Stomach (tissue), 9 donors: ENCODE results near the gene DES. TPM values are rescaled to one million over a fixed set of nuclear protein-coding genes. Genes with fewer than 3 reads are reported as not detected.

ENCODE experiments used
- DNase-seq, 2 donors: peaks; one replicate each; pipeline versions ENCODE4 v3.0.0 to v3.0.0-alpha.2; 2013 to 2019
- H3K27ac ChIP-seq, 5 donors: fragments of 200-600 bp in 4 of 5; sonication (generic) in 4 of 5; one replicate each; pipeline ENCODE4 v1.5.1; 2013 to 2019; ENCODE audit warnings: mild to moderate bottlenecking in 1 of 5, moderate library complexity in 1 of 5
- H3K27me3 ChIP-seq, 3 donors: fragments of 200-600 bp; sonication (generic); one replicate each; pipeline ENCODE4 v1.5.1; 2017 to 2019; ENCODE audit warnings: mixed run types in 1 of 3
- H3K36me3 ChIP-seq, 4 donors: fragments of 200-600 bp; sonication (generic); 1 replicate in 3 of 4; 2 replicates in 1 of 4; pipeline ENCODE4 v1.5.1; 2016 to 2019
- H3K4me1 ChIP-seq, 4 donors: fragments of 200-600 bp; sonication (generic); one replicate each; pipeline ENCODE4 v1.5.1; 2016 to 2019
- H3K4me3 ChIP-seq, 4 donors: fragments of 200-600 bp; sonication (generic) in 3 of 4; one replicate each; pipeline ENCODE4 v1.5.1; 2016 to 2019; ENCODE audit warnings: mild to moderate bottlenecking in 1 of 4
- H3K9me3 ChIP-seq, 4 donors: fragments of 200-600 bp; sonication (generic); one replicate each; pipeline ENCODE4 v1.5.1; 2016 to 2019
- CTCF ChIP-seq, 7 experiments: fragments of 450-650 bp in 4 of 7; fragments of 200-600 bp in 3 of 7; sonication (generic) in 3 of 7; IDR thresholded peaks; one replicate each; pipeline ENCODE4 v1.5.1; 2016 to 2019; ENCODE audit warnings: antibody characterized with exemption in 7 of 7, control low read depth in 2 of 7, mild to moderate bottlenecking in 1 of 7
- EP300 ChIP-seq: sonication (generic); formaldehyde crosslinking; IDR thresholded peaks from one replicate; pipeline ENCODE4 v1.6.1; 2017; ENCODE audit warnings: antibody characterized with exemption
- POLR2A ChIP-seq, 4 donors: fragments of 450-650 bp; IDR thresholded peaks; one replicate each; pipeline ENCODE4 v1.6.1; 2016; ENCODE audit warnings: antibody characterized with exemption in 4 of 4, control low read depth in 2 of 4, mild to moderate bottlenecking in 1 of 4, moderate library complexity in 1 of 4
- POLR2AphosphoS5 ChIP-seq, 3 donors: sonication (generic); formaldehyde crosslinking; IDR thresholded peaks; one replicate each; pipeline ENCODE4 v1.6.1; 2016; ENCODE audit warnings: antibody characterized with exemption in 3 of 3
- WGBS, 5 donors: extraction: QIAGEN DNeasy Blood & Tissue Kit in 3 of 5; methylation state at CpG; one replicate each; pipeline versions ENCODE4 v1.1.5 to v1.1.7; 2013 to 2018; 5-methylcytosine and 5-hydroxymethylcytosine counted together
- intact Hi-C: fragments of 100-400 bp; cut with DNase I; formaldehyde crosslinking; loops from one replicate; pipeline ENCODE4 v1.15.1; 2023; ENCODE audit warnings: low total_unique reads
- polyA plus RNA-seq, 3 donors: library from polyadenylated mRNA; stranded (reverse); fragments of 200-250 nt; gene quantifications; one replicate each; pipeline ENCODE4 v1.2.3, GENCODE V29; 2013
- total RNA-seq, 5 donors: library from RNA; depleted of rRNA; stranded (reverse); fragments of >200 nt; gene quantifications; one replicate each; pipeline versions ENCODE4 v1.1.0 to v1.2.3, GENCODE V29; 2014 to 2016
- donor health status: healthy with polysubstance abuse.
- donor health status: Bipolar disorder and iron deficiency.
- donor health status: healthy.

Gene DES
- total and polyA plus RNA-seq, 8 donors = 122 to 5,539 (median 1,138) TPM

- peak overlapping the region in 2 of 4 donors; percentile 33 to 36 for H3K4me3 ChIP-seq
- intact Hi-C loops = no loop called here
These were observed 15.7 kb downstream of the DES start for GRCh38 chr2:219433666-219434467.

GRCh38 chr2:219434468-219434717 lies 16.2 kb downstream of the DES start:
- H3K4me3 ChIP-seq = peak overlapping the region; percentile 28 to 36 (median 34)
- H3K36me3 ChIP-seq = no peaks in the 10 kb centered on the region
- TF ChIP-seq CTCF (IDR thresholded peaks at IDR 0.05) (no peak), POLR2A (IDR thresholded peaks at IDR 0.05) (no peak), POLR2AphosphoS5 (IDR thresholded peaks at IDR 0.05) (no peak), EP300 (no peak)
- no peaks in the 10 kb centered on the region for H3K9me3 ChIP-seq
- intact Hi-C loops = no loop called here
- no peak for DNase-seq
- whole genome bisulfite sequencing, 5 donors = 22 to 45% (median 41%) methylated on average over 6 to 9 of the region's 9 CpGs
- H3K4me1 ChIP-seq = peaks cover 7 to 30% (median 13%) of the 10 kb centered on the region in 4 donors
- peak overlapping the region in 4 of 5 donors; percentile 65 to 95 (median 83) for H3K27ac ChIP-seq
- peaks cover 0 to 36% (median 22%) of the 10 kb centered on the region in 3 donors for H3K27me3 ChIP-seq

More at GRCh38 chr2:219433666-219434467, 15.7 kb downstream of the DES start:
- TF ChIP-seq EP300 (peak; percentile 78), CTCF (IDR thresholded peaks at IDR 0.05) (peak in 2 of 7 experiments; percentile 21 to 36), POLR2A (IDR thresholded peaks at IDR 0.05) (no peak), POLR2AphosphoS5 (IDR thresholded peaks at IDR 0.05) (peak; percentile 25 to 84 (median 53))
- no peak for DNase-seq
- peaks cover 0 to 34% (median 22%) of the 10 kb centered on the region in 3 donors for H3K27me3 ChIP-seq
- H3K9me3 ChIP-seq = no peaks in the 10 kb centered on the region
- no peaks in the 10 kb centered on the region for H3K36me3 ChIP-seq
- H3K27ac ChIP-seq = peak overlapping the region in 4 of 5 donors; percentile 65 to 95 (median 83)
- H3K4me1 ChIP-seq = peaks cover 7 to 30% (median 13%) of the 10 kb centered on the region in 4 donors
- WGBS, 5 donors = 56 to 78% (median 75%) methylated on average over 13 to 16 of the region's 16 CpGs

GRCh38 chr2:219434718-219435525 lies 16.7 kb downstream of the DES start, which contains the start of gene SPEG:
Gene SPEG (plus strand): TSS chr2:219434843. CDS start chr2:219434978, 135 bp downstream.
- Histone ChIP-seq H3K4me1 (peaks cover 7 to 30% (median 13%) of the 10 kb centered on the region in 4 donors), H3K36me3 (no peaks in the 10 kb centered on the region), H3K27me3 (peaks cover 0 to 41% (median 22%) of the 10 kb centered on the region in 3 donors), H3K4me3 (peak within 1 kb of the TSS; percentile 28 to 36 (median 34)), H3K9me3 (no peaks in the 10 kb centered on the region), H3K27ac (peak within 1 kb of the TSS in 4 of 5 donors; percentile 65 to 95 (median 83))
- DNase-seq = peak in 1 of 2 donors; percentile 69
- WGBS, 5 donors = 6 to 32% (median 10%) methylated on average over 14 to 77 of the region's 77 CpGs
- intact Hi-C loops = no loop called here
- TF ChIP-seq EP300 (no peak), POLR2A (IDR thresholded peaks at IDR 0.05) (no peak), POLR2AphosphoS5 (IDR thresholded peaks at IDR 0.05) (no peak), CTCF (IDR thresholded peaks at IDR 0.05) (no peak)

GRCh38 chr2:219435701-219436100 lies 17.5 kb downstream of the DES start:
- Histone ChIP-seq H3K27me3 (peaks cover 0 to 49% (median 22%) of the 10 kb centered on the region in 3 donors), H3K9me3 (no peaks in the 10 kb centered on the region), H3K27ac (peak overlapping the region in 3 of 5 donors; percentile 76 to 95 (median 90)), H3K4me1 (peaks cover 7 to 23% (median 13%) of the 10 kb centered on the region in 4 donors), H3K36me3 (no peaks in the 10 kb centered on the region), H3K4me3 (peak overlapping the region in 2 of 4 donors; percentile 35 to 36)
- peak in 1 of 2 donors; percentile 3 for DNase-seq
- intact Hi-C loops = no loop called here
- WGBS, 5 donors = 87 to 94% (median 91%) methylated on average over 6 of the region's 6 CpGs
- TF ChIP-seq POLR2A (IDR thresholded peaks at IDR 0.05) (no peak), EP300 (no peak), POLR2AphosphoS5 (IDR thresholded peaks at IDR 0.05) (no peak), CTCF (IDR thresholded peaks at IDR 0.05) (no peak)
